Upper lobe of right lung (tissue), 1 donor: ENCODE measurements around the gene SLC44A5. TPM values are rescaled to one million over a fixed set of nuclear protein-coding genes. Genes with fewer than 3 reads are reported as not detected.
"Not testable (repeated sequence)": the region's sequence is repeated elsewhere in the genome, so short reads cannot be mapped to it uniquely, and the experiment has no call there.

ENCODE experiments used
- ATAC-seq: fragments of 200-7000 bp; cut with Tn5 transposase; one replicate; pipeline ENCODE4 v1.9.1; 2020; ENCODE audit warnings: mild to moderate bottlenecking, moderate library complexity
- DNase-seq: peaks from one replicate; pipeline ENCODE4 v3.0.0-alpha.2; 2020
- H3K27ac ChIP-seq: fragments of 200-600 bp; one replicate; pipeline ENCODE4 v1.8.0; 2022
- H3K27me3 ChIP-seq: fragments of 200-600 bp; one replicate; pipeline ENCODE4 v1.8.0; 2022; ENCODE audit warnings: mild to moderate bottlenecking
- H3K36me3 ChIP-seq: fragments of 200-600 bp; one replicate; pipeline ENCODE4 v1.8.0; 2022
- H3K4me1 ChIP-seq: fragments of 200-600 bp; one replicate; pipeline ENCODE4 v1.8.0; 2022
- H3K4me3 ChIP-seq: fragments of 200-600 bp; one replicate; pipeline ENCODE4 v1.8.0; 2022; ENCODE audit warnings: mild to moderate bottlenecking
- H3K9me3 ChIP-seq: fragments of 200-600 bp; one replicate; pipeline ENCODE4 v1.8.0; 2022
- intact Hi-C: fragments of 100-400 bp; cut with DNase I; formaldehyde crosslinking; loops from one replicate; pipeline ENCODE4 v1.11.0; 2022
- total RNA-seq: library from RNA; stranded (reverse); fragmentation: NEBNext Ultra II Directional; extraction: Animal tissue kit (Norgen Biotek cat#: 25700); gene quantifications from one replicate; pipeline ENCODE4 v1.2.1, GENCODE V29; 2021
- TF ChIP-seq, protein P1 (sequence below): fragments of 200-600 bp; IDR thresholded peaks from one replicate; pipeline ENCODE4 v1.8.0; 2022; ENCODE audit warnings: antibody characterized with exemption
- donor health status: DM: no; HTN: yes; CAD: no; lungs with severe emphysema.

Gene SLC44A5
- total RNA-seq, 1 donor from 2014 or later: 0.55 TPM

DNA sequence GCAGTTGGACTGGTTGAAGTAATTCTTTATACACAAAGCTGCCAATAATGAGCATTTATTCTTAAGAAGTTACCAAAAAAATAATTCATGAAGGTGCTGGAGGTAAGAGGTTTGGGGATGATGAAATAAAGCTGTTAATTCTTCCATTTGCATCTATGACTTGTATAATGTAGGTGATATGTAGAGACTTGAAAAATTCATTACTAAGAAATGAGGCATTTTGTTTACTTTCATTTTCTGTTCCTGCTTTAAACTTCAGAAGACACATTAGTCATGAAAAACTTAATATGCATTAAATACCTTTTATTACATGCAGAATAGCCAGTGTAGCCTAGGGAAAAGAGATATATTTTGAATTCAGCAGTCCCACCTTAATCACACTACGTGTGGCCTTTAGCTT lies 214.2 kb downstream of the SLC44A5 start:
- ATAC-seq (no peak), DNase-seq (no peak)
- no peaks in the 10 kb centered on the region for H3K36me3 ChIP-seq
- no peak overlapping the region for H3K27ac ChIP-seq
- H3K9me3 ChIP-seq: no peaks in the 10 kb centered on the region
- no peak overlapping the region for H3K4me3 ChIP-seq
- intact Hi-C loops: no loop called here
- H3K27me3 ChIP-seq: no peaks in the 10 kb centered on the region
- TF ChIP-seq, protein P1, sequence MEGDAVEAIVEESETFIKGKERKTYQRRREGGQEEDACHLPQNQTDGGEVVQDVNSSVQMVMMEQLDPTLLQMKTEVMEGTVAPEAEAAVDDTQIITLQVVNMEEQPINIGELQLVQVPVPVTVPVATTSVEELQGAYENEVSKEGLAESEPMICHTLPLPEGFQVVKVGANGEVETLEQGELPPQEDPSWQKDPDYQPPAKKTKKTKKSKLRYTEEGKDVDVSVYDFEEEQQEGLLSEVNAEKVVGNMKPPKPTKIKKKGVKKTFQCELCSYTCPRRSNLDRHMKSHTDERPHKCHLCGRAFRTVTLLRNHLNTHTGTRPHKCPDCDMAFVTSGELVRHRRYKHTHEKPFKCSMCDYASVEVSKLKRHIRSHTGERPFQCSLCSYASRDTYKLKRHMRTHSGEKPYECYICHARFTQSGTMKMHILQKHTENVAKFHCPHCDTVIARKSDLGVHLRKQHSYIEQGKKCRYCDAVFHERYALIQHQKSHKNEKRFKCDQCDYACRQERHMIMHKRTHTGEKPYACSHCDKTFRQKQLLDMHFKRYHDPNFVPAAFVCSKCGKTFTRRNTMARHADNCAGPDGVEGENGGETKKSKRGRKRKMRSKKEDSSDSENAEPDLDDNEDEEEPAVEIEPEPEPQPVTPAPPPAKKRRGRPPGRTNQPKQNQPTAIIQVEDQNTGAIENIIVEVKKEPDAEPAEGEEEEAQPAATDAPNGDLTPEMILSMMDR: no peak
- H3K4me1 ChIP-seq: no peaks in the 10 kb centered on the region

DNA sequence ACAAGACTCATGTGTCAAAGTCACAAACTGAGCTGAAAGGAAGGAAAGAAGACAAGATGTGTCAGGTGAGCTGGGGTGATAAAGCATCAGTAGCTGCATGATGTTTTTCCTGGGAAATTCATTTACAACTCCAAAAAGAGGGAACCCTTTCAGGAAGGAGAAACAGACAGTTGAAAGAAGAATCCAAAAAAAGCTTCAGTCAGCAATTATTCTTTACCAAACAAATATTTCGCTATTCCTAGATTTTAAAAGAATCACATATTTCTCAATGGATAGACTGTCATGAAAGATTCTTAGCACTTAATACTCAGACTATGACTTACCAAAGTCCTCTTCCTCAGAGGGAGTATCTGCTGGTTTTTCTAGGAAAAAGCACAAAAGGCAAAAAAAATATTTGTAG lies 214.7 kb downstream of the SLC44A5 start:
- no peaks in the 10 kb centered on the region for H3K27me3 ChIP-seq
- H3K36me3 ChIP-seq: no peaks in the 10 kb centered on the region
- TF ChIP-seq, protein P1: no peak
- H3K9me3 ChIP-seq: no peaks in the 10 kb centered on the region
- no peaks in the 10 kb centered on the region for H3K4me1 ChIP-seq
- intact Hi-C loops: no loop called here
- no peak for DNase-seq
- H3K4me3 ChIP-seq: no peak overlapping the region
- H3K27ac ChIP-seq: no peak overlapping the region
- no peak for ATAC-seq

DNA sequence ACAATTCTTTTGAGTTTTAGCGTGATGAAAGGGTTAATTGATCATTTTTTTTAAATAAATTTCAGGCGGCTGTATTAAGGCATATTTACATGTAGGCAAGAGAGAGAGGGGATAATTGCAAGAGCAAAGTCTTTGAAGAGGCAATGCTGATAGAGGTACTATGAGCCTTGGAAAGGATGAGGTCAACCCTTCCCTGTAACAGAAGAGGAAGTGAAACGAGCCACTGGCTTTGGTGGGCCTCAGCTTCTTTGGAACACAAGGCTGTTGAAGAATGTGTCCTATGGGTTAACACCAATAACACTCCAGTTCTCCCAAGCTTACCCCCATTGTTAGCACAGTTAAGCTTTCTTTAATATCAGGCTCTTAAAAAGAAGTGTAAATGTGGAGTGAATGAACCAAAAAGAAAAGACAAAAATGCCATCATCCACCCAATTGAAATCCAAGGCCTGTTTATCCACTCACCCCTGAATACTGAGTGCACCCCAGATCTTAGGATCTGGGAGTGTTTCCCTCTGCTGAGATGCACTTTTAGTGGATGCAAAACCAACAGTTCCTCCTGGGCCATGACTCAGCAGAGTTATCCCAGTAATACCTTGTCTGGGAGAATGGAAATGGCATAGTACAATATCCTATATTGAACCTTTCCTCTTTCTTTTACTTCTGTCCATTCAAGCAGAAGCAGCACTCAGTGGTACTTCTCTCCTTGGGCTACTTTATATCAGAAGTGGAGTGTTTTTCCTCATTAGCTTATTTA lies 216.4 kb downstream of the SLC44A5 start:
- Histone ChIP-seq H3K4me3 (no peak overlapping the region), H3K36me3 (no peaks in the 10 kb centered on the region), H3K4me1 (no peaks in the 10 kb centered on the region), H3K27me3 (no peaks in the 10 kb centered on the region), H3K27ac (no peak overlapping the region), H3K9me3 (peaks cover 5% of the 10 kb centered on the region)
- intact Hi-C loops: no loop called here
- ATAC-seq (no peak), DNase-seq (no peak)
- TF ChIP-seq, protein P1: no peak

DNA sequence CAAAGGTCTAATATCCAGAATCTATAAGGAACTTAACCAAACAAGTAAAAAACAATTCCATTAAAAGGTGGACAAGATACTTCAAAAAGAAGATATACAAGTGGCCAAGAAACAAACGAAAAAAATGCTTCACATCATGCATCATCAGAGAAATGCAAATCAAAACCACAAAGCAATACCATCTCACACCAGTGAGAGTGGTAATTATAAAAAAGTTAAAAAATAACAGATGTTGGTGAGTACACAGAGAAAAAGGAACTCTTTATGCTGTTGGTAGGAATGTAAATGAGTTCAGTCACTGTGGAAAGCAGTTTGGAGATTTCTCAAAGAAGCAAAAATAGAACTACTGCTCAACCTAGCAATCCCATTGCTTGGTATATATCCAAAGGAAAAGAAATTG lies 218.6 kb downstream of the SLC44A5 start:
- no peaks in the 10 kb centered on the region for H3K27me3 ChIP-seq
- TF ChIP-seq, protein P1: no peak
- DNase-seq (no peak), ATAC-seq (no peak)
- no peak overlapping the region for H3K27ac ChIP-seq
- H3K9me3 ChIP-seq: peaks cover 5% of the 10 kb centered on the region
- H3K36me3 ChIP-seq: no peaks in the 10 kb centered on the region
- intact Hi-C loops: no loop called here
- H3K4me3 ChIP-seq: no peak overlapping the region
- no peaks in the 10 kb centered on the region for H3K4me1 ChIP-seq

DNA sequence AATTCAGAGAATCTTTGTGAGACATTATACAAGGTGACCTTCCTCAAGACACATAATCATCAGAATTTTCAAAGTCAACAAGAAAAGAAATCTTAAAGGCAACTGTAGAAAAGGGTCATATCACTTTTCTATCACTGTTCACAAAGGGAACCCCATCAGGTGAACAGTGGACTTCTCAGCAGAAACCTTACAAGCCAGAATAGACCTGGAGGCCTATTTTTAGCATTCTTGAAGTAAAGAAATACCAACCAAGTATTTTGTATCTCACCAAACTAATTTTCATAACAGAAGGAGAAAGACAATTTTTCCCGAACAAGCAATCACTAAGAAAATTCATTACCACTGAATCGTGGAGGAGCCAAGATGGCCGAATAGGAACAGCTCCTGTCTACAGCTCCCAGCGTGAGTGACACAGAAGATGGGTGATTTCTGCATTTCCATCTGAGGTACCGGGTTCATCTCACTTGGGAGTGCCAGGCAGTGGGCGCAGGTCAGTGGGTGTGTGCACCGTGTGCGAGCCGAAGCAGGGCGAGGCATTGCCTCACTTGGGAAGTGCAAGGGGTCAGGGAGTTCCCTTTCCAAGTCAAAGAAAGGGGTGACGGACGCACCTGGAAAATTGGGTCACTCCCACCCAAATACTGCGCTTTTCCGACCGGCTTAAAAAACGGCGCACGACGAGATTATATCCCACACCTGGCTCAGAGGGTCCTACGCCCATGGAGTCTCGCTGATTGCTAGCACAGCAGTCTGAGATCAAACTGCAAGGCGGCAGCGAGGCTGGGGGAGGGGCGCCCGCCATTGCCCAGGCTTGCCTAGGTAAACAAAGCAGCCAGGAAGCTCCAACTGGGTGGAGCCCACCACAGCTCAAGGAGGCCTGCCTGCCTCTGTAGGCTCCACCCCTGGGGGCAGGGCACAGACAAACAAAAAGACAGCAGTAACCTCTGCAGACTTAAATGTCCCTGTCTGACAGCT lies 235.2 kb downstream of the SLC44A5 start:
- H3K4me1 ChIP-seq, intact Hi-C loops, DNase-seq, ATAC-seq, H3K9me3 ChIP-seq, H3K4me3 ChIP-seq, H3K27me3 ChIP-seq, H3K36me3 ChIP-seq, H3K27ac ChIP-seq: not testable (repeated sequence)
